CD14-positive monocyte (primary cell): ENCODE measurements around the gene TEPSIN. TPM values are rescaled to one million over a fixed set of nuclear protein-coding genes. Genes with fewer than 3 reads are reported as not detected.
A peak's percentile ranks its signal among the peaks of the same experiment; 100 is the strongest.

ENCODE experiments used
- DNase-seq, 3 donors: peaks; one replicate each; pipeline ENCODE4 v3.0.0-alpha.2; 2011 to 2022
- H2AFZ ChIP-seq: 2 replicates; pipeline ENCODE4 v1.6.0; 2012; ENCODE audit warnings: mild to moderate bottlenecking, low read depth, low read length, inconsistent platforms; ENCODE audit not compliant: insufficient read depth, poor library complexity, severe bottlenecking
- H3K27ac ChIP-seq, 2 donors: 1 replicate in 1 of 2; 2 replicates in 1 of 2; pipeline ENCODE4 v1.5.1; 2012 to 2013; ENCODE audit warnings: low read length in 2 of 2, control low read depth in 1 of 2, inconsistent platforms in 1 of 2, low read depth in 1 of 2, mild to moderate bottlenecking in 1 of 2
- H3K27me3 ChIP-seq, 2 donors: one replicate each; pipeline versions ENCODE4 v1.6.0 to v1.6.1; 2011 to 2013; ENCODE audit warnings: low read length in 2 of 2; ENCODE audit not compliant: control insufficient read depth in 2 of 2, insufficient read depth in 2 of 2
- H3K36me3 ChIP-seq, 2 donors: replicated peaks in 1 of 2; 1 replicate in 1 of 2; 2 replicates in 1 of 2; pipeline versions ENCODE4 v1.5.1 to v1.6.1; 2012 to 2013; ENCODE audit warnings: low read length in 2 of 2, control low read depth in 1 of 2, inconsistent platforms in 1 of 2, mild to moderate bottlenecking in 1 of 2; ENCODE audit not compliant: insufficient read depth in 2 of 2, control insufficient read depth in 1 of 2
- H3K4me1 ChIP-seq, 2 donors: 1 replicate in 1 of 2; 2 replicates in 1 of 2; pipeline versions ENCODE4 v1.5.1 to v1.6.1; 2012 to 2013; ENCODE audit warnings: low read length in 2 of 2, control low read depth in 1 of 2, inconsistent platforms in 1 of 2, mild to moderate bottlenecking in 1 of 2, moderate library complexity in 1 of 2; ENCODE audit not compliant: insufficient read depth in 2 of 2, control insufficient read depth in 1 of 2
- H3K4me2 ChIP-seq: replicated peaks from 2 replicates; pipeline ENCODE3; 2012; ENCODE audit warnings: low read length, moderate library complexity, mild to moderate bottlenecking; ENCODE audit not compliant: poor library complexity, severe bottlenecking; ENCODE audit errors: extremely low read depth
- H3K4me3 ChIP-seq, 3 experiments: fragments of 200-600 bp in 1 of 3; sonication (generic) in 1 of 3; replicated peaks in 1 of 3; 1 replicate in 2 of 3; 2 replicates in 1 of 3; pipeline ENCODE4 v1.5.1; 2011 to 2013; ENCODE audit warnings: low read length in 3 of 3, mild to moderate bottlenecking in 3 of 3, control low read depth in 2 of 3, low read depth in 2 of 3, inconsistent platforms in 1 of 3, moderate library complexity in 1 of 3
- H3K79me2 ChIP-seq: 2 replicates; pipeline ENCODE4 v1.6.0; 2012; ENCODE audit warnings: mild to moderate bottlenecking, control low read depth, inconsistent platforms, low read length, moderate library complexity; ENCODE audit not compliant: insufficient read depth
- H3K9ac ChIP-seq: 2 replicates; pipeline ENCODE4 v1.6.0; 2017; ENCODE audit warnings: low read length, mild to moderate bottlenecking; ENCODE audit not compliant: insufficient read depth, poor library complexity, severe bottlenecking
- H3K9me3 ChIP-seq, 2 donors: replicated peaks in 1 of 2; 1 replicate in 1 of 2; 2 replicates in 1 of 2; pipeline versions ENCODE4 v1.5.1 to v1.6.1; 2012 to 2013; ENCODE audit warnings: low read length in 2 of 2, control low read depth in 1 of 2; ENCODE audit not compliant: control insufficient read depth in 1 of 2, insufficient read depth in 1 of 2
- H4K20me1 ChIP-seq: 2 replicates; pipeline ENCODE4 v1.6.0; 2012; ENCODE audit warnings: mild to moderate bottlenecking, low read length, control low read depth, moderate library complexity; ENCODE audit not compliant: insufficient read depth
- H3K27ac Mint-ChIP-seq, 7 donors: one replicate each; pipeline ENCODE4 v1.8.0; 2020; ENCODE audit warnings: mild to moderate bottlenecking in 7 of 7, mixed read lengths in 7 of 7, moderate library complexity in 6 of 7, inconsistent platforms in 2 of 7
- H3K27me3 Mint-ChIP-seq, 3 donors: one replicate each; pipeline ENCODE4 v1.8.0; 2021 to 2022; ENCODE audit warnings: low read depth in 3 of 3, mild to moderate bottlenecking in 3 of 3, mixed read lengths in 3 of 3, moderate library complexity in 3 of 3, inconsistent platforms in 1 of 3
- H3K36me3 Mint-ChIP-seq, 2 donors: one replicate each; pipeline ENCODE4 v1.8.0; 2020; ENCODE audit warnings: mixed read lengths in 2 of 2, inconsistent platforms in 1 of 2, mild to moderate bottlenecking in 1 of 2
- H3K4me1 Mint-ChIP-seq: one replicate; pipeline ENCODE4 v1.8.0; 2020; ENCODE audit warnings: mild to moderate bottlenecking, mixed read lengths
- H3K4me3 Mint-ChIP-seq, 2 donors: one replicate each; pipeline ENCODE4 v1.8.0; 2020; ENCODE audit warnings: mild to moderate bottlenecking in 2 of 2, mixed read lengths in 2 of 2, moderate library complexity in 1 of 2
- H3K9me3 Mint-ChIP-seq, 7 donors: one replicate each; pipeline ENCODE4 v1.8.0; 2020 to 2022; ENCODE audit warnings: mixed read lengths in 7 of 7, mild to moderate bottlenecking in 6 of 7, moderate library complexity in 6 of 7, inconsistent platforms in 2 of 7
- CTCF ChIP-seq: fragments of 200-600 bp; IDR thresholded peaks from one replicate; pipeline ENCODE4 v1.8.0; 2022; ENCODE audit warnings: antibody characterized with exemption, mild to moderate bottlenecking
- WGBS: methylation state at CpG from one replicate; pipeline ENCODE4 v1.1.5; 2013; ENCODE audit warnings: missing lambda C conversion rate; ENCODE audit not compliant: insufficient coverage; 5-methylcytosine and 5-hydroxymethylcytosine counted together
- intact Hi-C, 2 donors: fragments of 100-400 bp; cut with micrococcal nuclease; formaldehyde crosslinking; loops; one replicate each; pipeline versions ENCODE4 v1.15.0 to v1.15.1; 2023
- polyA plus RNA-seq, 3 donors: library from polyadenylated mRNA; depleted of rRNA in 1 of 3; unstranded in 2 of 3; stranded (reverse) in 1 of 3; fragments of 300-500 nt in 2 of 3; fragments of >200 nt in 1 of 3; fragmentation: Illumina TruSeq in 2 of 3; gene quantifications; 1 replicate in 2 of 3; 2 replicates in 1 of 3; pipeline ENCODE4 v1.2.3, GENCODE V29; 2012 to 2021

Gene TEPSIN
- polyA plus RNA-seq, 3 donors = 3.4 to 136 (median 4.5) TPM

GRCh38 chr17:81217491-81217890 lies 21.4 kb downstream of the TEPSIN start:
- no peak overlapping the region for H3K4me3 Mint-ChIP-seq

DNA sequence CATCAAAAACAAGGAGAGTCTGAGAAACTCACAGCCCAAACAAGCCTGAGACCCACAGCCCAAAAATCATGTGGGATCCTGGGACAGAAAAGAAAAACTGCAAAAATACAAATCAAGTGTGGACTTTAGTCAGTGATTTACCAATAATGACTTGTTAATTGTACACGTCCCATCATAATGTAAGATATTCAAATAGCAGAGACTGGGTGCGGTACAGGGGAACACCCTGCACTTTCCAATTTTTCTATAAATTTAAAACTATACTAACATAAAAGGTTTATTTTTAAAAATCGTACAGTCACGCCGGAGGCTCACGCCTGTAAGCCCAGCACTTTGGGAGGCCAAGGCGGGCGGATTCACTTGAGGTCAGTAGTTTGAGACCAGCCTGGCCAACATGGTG lies 24.9 kb downstream of the TEPSIN start:
- H3K4me3 Mint-ChIP-seq = no peak overlapping the region
- 94% methylated on average over 3 of the region's 8 CpGs for WGBS

More at GRCh38 chr17:81217491-81217890, 21.4 kb downstream of the TEPSIN start:
- DNase-seq = no peak
- TF ChIP-seq CTCF = no peak
- no peaks in the 10 kb centered on the region for H3K9me3 Mint-ChIP-seq
- H3K4me1 Mint-ChIP-seq = peaks cover 11% of the 10 kb centered on the region
- Histone ChIP-seq H3K36me3 (peaks cover 4 to 5% of the 10 kb centered on the region in 2 donors), H2AFZ (no peak overlapping the region), H3K4me3 (no peak overlapping the region), H3K27me3 (no peaks in the 10 kb centered on the region), H3K9me3 (no peaks in the 10 kb centered on the region), H3K4me1 (peaks cover 9 to 13% of the 10 kb centered on the region in 2 donors), H4K20me1 (no peaks in the 10 kb centered on the region), H3K4me2 (no peak overlapping the region), H3K79me2 (peaks cover 4% of the 10 kb centered on the region), H3K9ac (no peak overlapping the region), H3K27ac (no peak overlapping the region)
- H3K27me3 Mint-ChIP-seq = peaks cover 0 to 5% (median 4%) of the 10 kb centered on the region in 3 donors
- 97% methylated on average over 13 of the region's 18 CpGs for WGBS
- peaks cover 17 to 29% of the 10 kb centered on the region in 2 donors for H3K36me3 Mint-ChIP-seq
- intact Hi-C loops = no loop called here
- H3K27ac Mint-ChIP-seq = no peak overlapping the region

More for the DNA sequence above, 24.9 kb downstream of the TEPSIN start:
- Histone ChIP-seq H3K9me3 (no peaks in the 10 kb centered on the region), H3K4me3 (no peak overlapping the region), H2AFZ (no peak overlapping the region), H3K79me2 (no peaks in the 10 kb centered on the region), H4K20me1 (no peaks in the 10 kb centered on the region), H3K4me2 (no peak overlapping the region), H3K9ac (no peak overlapping the region), H3K4me1 (peaks cover 0 to 2% of the 10 kb centered on the region in 2 donors), H3K36me3 (peaks cover 0 to 4% of the 10 kb centered on the region in 2 donors), H3K27me3 (no peaks in the 10 kb centered on the region), H3K27ac (no peak overlapping the region)
- Mint-ChIP-seq H3K9me3 (no peaks in the 10 kb centered on the region), H3K27me3 (peaks cover 4 to 5% (median 4%) of the 10 kb centered on the region in 3 donors), H3K36me3 (peaks cover 14 to 17% of the 10 kb centered on the region in 2 donors), H3K27ac (peak overlapping the region in 2 of 7 donors; percentile 1 to 45), H3K4me1 (peaks cover 7% of the 10 kb centered on the region)
- no peak for DNase-seq
- intact Hi-C loops = no loop called here
- no peak for TF ChIP-seq CTCF
